ENCODE data around the gene GLUD1. TPM values are rescaled to one million over a fixed set of nuclear protein-coding genes. Genes with fewer than 3 reads are reported as not detected.
"Not testable (repeated sequence)": the region's sequence is repeated elsewhere in the genome, so short reads cannot be mapped to it uniquely, and the experiment has no call there.

Gene GLUD1
- 100 to 1,000 TPM; 139 to 196 (median 171) TPM for polyA plus RNA-seq (ENCODE audit: insufficient read length in 4 of 4)

GRCh38 chr10:87094373-87095235, at the start of gene GLUD1, which contains the start of gene SHLD2:
TSS of gene GLUD1 (minus strand) at chr10:87094843. CDS start at chr10:87094769, 74 bp downstream.
TSS of gene SHLD2 (plus strand) at chr10:87095206. CDS start at chr10:87151355, 56,149 bp downstream.
- peak; percentile 74 to 82 (median 79) for DNase-seq (ENCODE audit: low read depth in 4 of 4, low spot score in 3 of 4)

GRCh38 chr10:87143109-87143418, 48.4 kb upstream of the GLUD1 start:
- not testable (repeated sequence) for DNase-seq (ENCODE audit: low read depth in 4 of 4, low spot score in 3 of 4)

- DNase-seq (ENCODE audit: low read depth in 4 of 4, low spot score in 3 of 4): not testable (repeated sequence)
Observed at GRCh38 chr10:87142230-87143108, 47.8 kb upstream of the GLUD1 start.

- DNase-seq (ENCODE audit: low read depth in 4 of 4, low spot score in 3 of 4): not testable (repeated sequence)
Observed at GRCh38 chr10:87137478-87137877, 42.8 kb upstream of the GLUD1 start.

GRCh38 chr10:87134440-87134839, 39.8 kb upstream of the GLUD1 start:
- not testable (repeated sequence) for DNase-seq (ENCODE audit: low read depth in 4 of 4, low spot score in 3 of 4)

- not testable (repeated sequence) for DNase-seq (ENCODE audit: low read depth in 4 of 4, low spot score in 3 of 4)
Observed at GRCh38 chr10:87133936-87134335, 39.3 kb upstream of the GLUD1 start.

- DNase-seq (ENCODE audit: low read depth in 4 of 4, low spot score in 3 of 4): not testable (repeated sequence)
Observed at GRCh38 chr10:87132176-87132575, 37.5 kb upstream of the GLUD1 start.

GRCh38 chr10:87127607-87128156, 33.0 kb upstream of the GLUD1 start:
- DNase-seq (ENCODE audit: low read depth in 4 of 4, low spot score in 3 of 4): not testable (repeated sequence)

GRCh38 chr10:87127048-87127447, 32.4 kb upstream of the GLUD1 start:
- DNase-seq (ENCODE audit: low read depth in 4 of 4, low spot score in 3 of 4): not testable (repeated sequence)

GRCh38 chr10:87123351-87123750, 28.7 kb upstream of the GLUD1 start:
- DNase-seq (ENCODE audit: low read depth in 4 of 4, low spot score in 3 of 4): not testable (repeated sequence)

- DNase-seq (ENCODE audit: low read depth in 4 of 4, low spot score in 3 of 4): not testable (repeated sequence)
Observed at GRCh38 chr10:87119029-87119428, 24.4 kb upstream of the GLUD1 start.

GRCh38 chr10:87118122-87118521, 23.5 kb upstream of the GLUD1 start:
- not testable (repeated sequence) for DNase-seq (ENCODE audit: low read depth in 4 of 4, low spot score in 3 of 4)

GRCh38 chr10:87105446-87106124, 10.9 kb upstream of the GLUD1 start:
- DNase-seq (ENCODE audit: low read depth in 4 of 4, low spot score in 3 of 4): no peak

- not testable (repeated sequence) for DNase-seq (ENCODE audit: low read depth in 4 of 4, low spot score in 3 of 4)
Observed at GRCh38 chr10:87104727-87105126, 10.1 kb upstream of the GLUD1 start.

- DNase-seq (ENCODE audit: low read depth in 4 of 4, low spot score in 3 of 4): no peak
Observed at GRCh38 chr10:87101996-87102395, 7.4 kb upstream of the GLUD1 start.

GRCh38 chr10:87095236-87095945, 748 bp upstream of the GLUD1 start:
- peak in 1 of 4 donors; percentile 66 for DNase-seq (ENCODE audit: low read depth in 4 of 4, low spot score in 3 of 4)

- peak in 1 of 4 donors; percentile 49 for DNase-seq (ENCODE audit: low read depth in 4 of 4, low spot score in 3 of 4)
Observed at GRCh38 chr10:87093632-87094372, 841 bp downstream of the GLUD1 start.

GRCh38 chr10:87092861-87093631, 1.6 kb downstream of the GLUD1 start:
- DNase-seq (ENCODE audit: low read depth in 4 of 4, low spot score in 3 of 4): peak in 2 of 4 donors; percentile 25 to 51
